Measurements from ENCODE around the gene SSBP3. TPM values are rescaled to one million over a fixed set of nuclear protein-coding genes. Genes with fewer than 3 reads are reported as not detected.

Gene SSBP3
- total RNA-seq, 4 donors from 2014 or later = 19.3 to 40.5 (median 31.3) TPM

- no peak overlapping the region for H3K4me3 ChIP-seq (ENCODE audit: low read depth, poor library complexity, severe bottlenecking)
- TF ChIP-seq CTCF (IDR thresholded peaks at IDR 0.05) = no peak
- TF ChIP-seq POLR2A (IDR thresholded peaks at IDR 0.05) = no peak
- 83 to 90% methylated on average over 8 of the region's 8 CpGs for WGBS, 2 donors
- intact Hi-C loops (cut with DNase I; ENCODE audit: low total_unique reads) = no loop called here
- DNase-seq (ENCODE audit: low spot score in 2 of 2) = no peak
Observed at GRCh38 chr1:54372978-54373377, 33.2 kb downstream of the SSBP3 start.

DNA sequence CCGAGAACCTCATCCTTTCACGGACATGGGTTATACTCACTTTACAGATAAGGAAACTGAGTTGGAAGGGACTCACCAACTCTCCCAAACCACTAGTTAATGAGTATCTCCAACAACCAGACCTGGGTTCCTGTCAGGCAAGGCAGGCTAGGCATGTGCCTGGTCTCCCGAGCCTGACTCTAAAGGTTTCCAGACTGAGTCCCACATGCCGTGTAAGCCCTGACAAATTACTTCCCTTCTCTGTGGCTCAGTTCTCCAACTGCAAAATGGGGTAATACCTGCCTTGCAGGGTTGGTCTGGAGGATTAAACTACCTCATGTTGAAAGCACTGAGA is 34.3 kb downstream of the SSBP3 start:
- no peak for DNase-seq (ENCODE audit: low spot score in 2 of 2)
- no peak overlapping the region for H3K4me3 ChIP-seq (ENCODE audit: low read depth, poor library complexity, severe bottlenecking)
- TF ChIP-seq POLR2A (IDR thresholded peaks at IDR 0.05) (no peak), CTCF (IDR thresholded peaks at IDR 0.05) (no peak)
- intact Hi-C loops (cut with DNase I; ENCODE audit: low total_unique reads) = no loop called here
- 53 to 59% methylated on average over 4 of the region's 4 CpGs for WGBS, 2 donors

GRCh38 chr1:54371038-54371941 is 34.9 kb downstream of the SSBP3 start:
- intact Hi-C loops (cut with DNase I; ENCODE audit: low total_unique reads) = no loop called here
- WGBS, 2 donors = 47 to 48% methylated on average over 17 of the region's 17 CpGs
- DNase-seq (ENCODE audit: low spot score in 2 of 2) = no peak
- no peak overlapping the region for H3K4me3 ChIP-seq (ENCODE audit: low read depth, poor library complexity, severe bottlenecking)
- TF ChIP-seq CTCF (IDR thresholded peaks at IDR 0.05) (no peak), POLR2A (IDR thresholded peaks at IDR 0.05) (no peak)

DNA sequence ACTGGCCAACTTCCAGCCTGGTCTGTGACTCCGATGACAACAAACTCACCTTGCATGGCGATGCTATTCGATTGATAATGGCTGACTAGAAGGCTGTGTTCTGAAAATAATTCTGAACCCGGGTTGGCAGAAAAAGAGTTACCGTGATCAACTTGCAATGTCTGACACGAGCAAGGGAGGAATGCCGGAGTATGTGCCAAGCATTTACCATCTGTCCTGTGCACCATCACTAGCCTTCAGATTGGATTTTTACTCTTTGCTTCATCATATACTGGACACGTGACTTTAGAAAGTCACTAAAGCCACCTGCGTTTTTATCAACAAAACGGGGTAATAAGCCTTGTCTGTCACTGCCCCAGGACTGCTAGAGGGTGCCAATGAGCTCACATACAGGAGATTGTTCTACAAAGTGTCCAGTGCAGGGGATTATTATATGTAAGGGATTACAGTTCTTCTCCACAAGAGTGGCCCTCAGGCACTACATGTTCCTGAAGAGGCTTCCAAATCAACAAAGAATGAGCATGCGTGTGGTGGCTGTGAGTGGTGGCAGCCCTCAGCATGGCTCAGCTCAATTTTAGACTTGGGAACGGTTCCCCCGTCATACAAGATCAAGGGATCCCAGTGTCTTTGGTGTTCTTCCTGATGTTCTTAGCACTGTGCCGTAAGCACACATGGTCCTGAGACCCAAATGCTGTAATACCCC is 35.8 kb downstream of the SSBP3 start:
- H3K4me3 ChIP-seq (ENCODE audit: low read depth, poor library complexity, severe bottlenecking) = no peak overlapping the region
- TF ChIP-seq CTCF (IDR thresholded peaks at IDR 0.05) (no peak), POLR2A (IDR thresholded peaks at IDR 0.05) (no peak)
- WGBS, 2 donors = 51 to 66% methylated on average over 14 of the region's 14 CpGs
- intact Hi-C loops (cut with DNase I; ENCODE audit: low total_unique reads) = no loop called here
- DNase-seq (ENCODE audit: low spot score in 2 of 2) = no peak

DNA sequence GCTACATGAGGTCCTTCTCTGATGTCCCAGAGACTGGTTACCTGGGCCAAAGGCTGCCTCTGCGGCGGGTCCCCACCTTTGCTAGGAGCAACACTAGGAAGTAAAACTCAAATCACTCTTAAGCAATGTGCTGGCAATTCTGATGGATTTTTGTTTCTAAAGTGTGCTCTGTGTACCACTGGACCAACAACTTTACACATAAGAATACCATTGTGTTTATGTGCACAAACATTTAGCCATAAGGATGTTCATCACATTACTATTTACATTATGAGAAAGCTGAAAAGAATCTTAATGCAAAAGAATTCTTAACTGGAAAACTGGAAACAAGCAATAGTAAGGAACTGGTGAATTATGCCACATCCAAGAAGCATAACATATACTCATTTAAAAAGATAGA is 38.6 kb downstream of the SSBP3 start:
- no peak overlapping the region for H3K4me3 ChIP-seq (ENCODE audit: low read depth, poor library complexity, severe bottlenecking)
- intact Hi-C loops (cut with DNase I; ENCODE audit: low total_unique reads) = no loop called here
- TF ChIP-seq POLR2A (IDR thresholded peaks at IDR 0.05) (no peak), CTCF (IDR thresholded peaks at IDR 0.05) (no peak)
- no peak for DNase-seq (ENCODE audit: low spot score in 2 of 2)
- 83 to 86% methylated on average over 2 of the region's 2 CpGs for WGBS, 2 donors
